HuH-7.5 (cell line): ENCODE results near the gene NOP56.
"Not testable (repeated sequence)": the region's sequence is repeated elsewhere in the genome, so short reads cannot be mapped to it uniquely, and the experiment has no call there.

ENCODE experiments used
- DNase-seq: peaks from one replicate; pipeline ENCODE4 v3.0.0; 2011; ENCODE audit warnings: low spot score

Gene NOP56

GRCh38 chr20:2640899-2641298 is 11.5 kb upstream of the NOP56 start:
- DNase-seq: no peak

DNA sequence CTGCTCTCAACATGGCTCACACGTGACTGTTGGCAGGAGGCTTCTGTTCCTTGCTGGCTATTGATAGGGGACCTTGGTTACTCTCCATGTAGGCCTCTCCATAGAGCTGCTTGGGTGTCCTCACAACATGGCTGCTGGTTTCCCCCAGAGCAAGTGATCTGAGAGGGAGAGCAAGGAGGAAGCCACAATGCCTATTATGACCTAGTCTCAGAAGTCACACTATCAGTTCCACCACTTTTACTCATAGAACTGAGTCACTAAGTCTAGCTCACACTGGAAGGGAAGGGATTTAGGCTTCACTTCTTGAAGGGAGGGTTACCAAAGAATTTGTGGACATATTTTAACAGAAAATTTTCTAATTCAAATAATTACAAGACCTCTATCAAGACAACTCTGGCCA is 8.7 kb upstream of the NOP56 start:
- no peak for DNase-seq

GRCh38 chr20:2652724-2653555 is 508 bp downstream of the NOP56 start:
- no peak for DNase-seq

DNA sequence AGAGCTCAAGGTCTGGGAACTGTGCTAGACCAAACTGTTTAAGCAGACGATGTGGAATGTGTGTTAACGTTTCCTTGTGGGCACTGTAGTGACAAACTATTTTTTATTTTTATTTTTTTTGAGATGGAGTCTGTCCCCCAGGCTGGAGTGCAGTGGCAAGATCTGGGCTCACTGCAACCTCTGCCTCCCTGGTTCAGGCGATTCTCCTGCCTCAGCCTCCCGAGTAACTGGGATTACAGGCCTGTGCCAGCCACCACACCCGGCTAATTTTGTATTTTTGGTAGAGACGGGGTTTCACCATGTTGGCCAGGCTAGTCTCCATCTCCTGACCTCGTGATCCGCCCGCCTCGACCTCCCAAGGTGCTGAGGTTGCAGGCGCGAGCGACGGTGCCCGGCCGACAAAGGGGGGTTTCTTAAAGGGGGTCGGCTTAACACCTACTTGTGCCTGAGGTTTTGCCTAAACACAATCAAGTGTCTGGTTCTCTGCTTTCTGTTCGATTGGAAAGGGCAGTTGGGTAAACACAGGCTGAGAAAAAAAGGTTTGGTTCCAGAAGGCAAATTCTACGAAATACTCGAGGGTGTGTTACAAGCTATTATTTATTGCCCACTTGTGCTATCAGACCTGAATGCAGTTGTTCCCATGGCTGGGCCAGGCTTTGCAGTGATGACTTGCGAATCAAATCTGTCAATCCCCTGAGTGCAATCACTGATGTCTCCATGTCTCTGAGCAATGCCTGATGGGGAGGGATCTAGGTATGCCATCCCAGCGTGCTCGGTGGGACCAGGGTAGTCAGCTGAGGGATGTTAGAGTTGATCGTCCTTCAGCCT is 1.3 kb downstream of the NOP56 start:
- DNase-seq: no peak

GRCh38 chr20:2654384-2654822 is 2.0 kb downstream of the NOP56 start:
- no peak for DNase-seq

- no peak for DNase-seq
Measured at GRCh38 chr20:2654831-2655230, 2.4 kb downstream of the NOP56 start.

DNA sequence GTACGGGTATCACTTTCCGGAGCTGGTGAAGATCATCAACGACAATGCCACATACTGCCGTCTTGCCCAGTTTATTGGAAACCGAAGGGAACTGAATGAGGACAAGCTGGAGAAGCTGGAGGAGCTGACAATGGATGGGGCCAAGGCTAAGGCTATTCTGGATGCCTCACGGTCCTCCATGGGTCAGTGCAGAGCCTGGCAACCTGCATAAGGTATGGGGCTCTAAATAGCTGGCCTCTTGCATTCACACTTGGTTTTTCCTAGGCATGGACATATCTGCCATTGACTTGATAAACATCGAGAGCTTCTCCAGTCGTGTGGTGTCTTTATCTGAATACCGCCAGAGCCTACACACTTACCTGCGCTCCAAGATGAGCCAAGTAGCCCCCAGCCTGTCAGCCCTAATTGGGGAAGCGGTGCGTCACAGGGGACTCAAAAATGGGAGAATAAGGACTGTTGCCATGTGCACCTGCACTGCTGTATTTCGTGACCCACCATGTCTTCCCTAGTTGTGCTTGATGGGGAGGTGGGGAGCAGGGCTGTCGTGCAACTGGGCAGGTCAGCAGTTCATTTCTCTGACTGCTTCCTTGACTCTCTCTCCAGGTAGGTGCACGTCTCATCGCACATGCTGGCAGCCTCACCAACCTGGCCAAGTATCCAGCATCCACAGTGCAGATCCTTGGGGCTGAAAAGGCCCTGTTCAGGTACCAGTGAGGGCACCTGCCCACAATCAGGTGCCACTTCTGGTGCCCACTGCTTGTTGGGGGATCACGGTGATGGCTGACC is 3.1 kb downstream of the NOP56 start:
- no peak for DNase-seq

- DNase-seq: no peak
Measured at GRCh38 chr20:2656471-2657117, 4.2 kb downstream of the NOP56 start.

GRCh38 chr20:2657241-2657640 is 4.8 kb downstream of the NOP56 start:
- DNase-seq: no peak

GRCh38 chr20:2657674-2658073 is 5.2 kb downstream of the NOP56 start:
- DNase-seq: no peak

GRCh38 chr20:2658414-2659354 is 6.3 kb downstream of the NOP56 start:
- no peak for DNase-seq

- DNase-seq: no peak
Measured at GRCh38 chr20:2659547-2659946, 7.1 kb downstream of the NOP56 start.

DNA sequence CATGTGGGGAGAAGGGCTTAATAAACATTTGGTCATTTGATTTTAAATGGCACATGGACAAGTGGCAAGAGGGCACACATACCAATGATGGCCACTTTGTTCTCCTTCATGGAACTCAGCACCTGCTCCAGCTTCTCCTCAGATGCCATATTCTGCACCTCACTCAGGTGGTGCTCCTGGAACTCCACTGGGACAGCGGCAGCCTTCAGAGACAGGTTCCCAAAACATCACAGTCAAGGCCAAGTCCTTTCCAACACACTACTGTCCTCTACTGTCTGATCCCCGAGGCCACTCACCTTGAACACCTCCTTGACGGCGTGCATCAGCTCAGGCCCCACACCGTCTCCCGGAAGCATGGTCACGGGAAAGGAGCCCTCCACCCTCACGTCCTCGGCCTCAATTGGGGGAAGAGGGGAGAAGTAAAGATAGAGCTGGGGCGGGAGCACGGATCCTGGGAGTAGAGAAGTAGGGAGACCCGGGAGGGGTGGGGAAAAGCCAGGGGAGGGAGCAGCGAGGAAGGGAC is 11.0 kb downstream of the NOP56 start:
- DNase-seq: no peak

GRCh38 chr20:2663887-2664719 is 11.7 kb downstream of the NOP56 start, which contains the start of gene IDH3B:
IDH3B (minus strand) TSS chr20:2664216; CDS start chr20:2664188, 28 bp downstream.
- peak; percentile 83 for DNase-seq

GRCh38 chr20:2671977-2672376 is 19.5 kb downstream of the NOP56 start:
- no peak for DNase-seq

DNA sequence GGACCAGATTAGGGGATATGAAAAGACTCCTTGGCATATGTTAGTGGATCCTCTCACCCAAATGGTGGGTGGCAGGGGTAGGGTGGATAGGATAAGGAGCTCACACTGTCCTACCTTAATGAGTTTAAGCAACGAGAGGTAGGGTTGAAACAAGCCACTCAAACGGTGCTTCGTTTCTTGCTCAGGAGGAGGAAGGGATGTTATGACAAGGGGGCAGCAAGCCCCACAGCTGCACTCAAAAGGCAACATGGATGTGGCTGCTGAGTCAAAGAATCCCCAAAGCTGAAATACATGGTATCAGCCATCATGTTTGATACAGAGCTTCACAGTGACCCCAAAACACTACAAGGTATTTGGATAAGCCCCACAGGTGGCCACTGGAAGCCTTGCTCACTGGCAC is 20.0 kb downstream of the NOP56 start:
- no peak for DNase-seq

- no peak for DNase-seq
Measured at GRCh38 chr20:2673453-2673852, 21.0 kb downstream of the NOP56 start.

DNA sequence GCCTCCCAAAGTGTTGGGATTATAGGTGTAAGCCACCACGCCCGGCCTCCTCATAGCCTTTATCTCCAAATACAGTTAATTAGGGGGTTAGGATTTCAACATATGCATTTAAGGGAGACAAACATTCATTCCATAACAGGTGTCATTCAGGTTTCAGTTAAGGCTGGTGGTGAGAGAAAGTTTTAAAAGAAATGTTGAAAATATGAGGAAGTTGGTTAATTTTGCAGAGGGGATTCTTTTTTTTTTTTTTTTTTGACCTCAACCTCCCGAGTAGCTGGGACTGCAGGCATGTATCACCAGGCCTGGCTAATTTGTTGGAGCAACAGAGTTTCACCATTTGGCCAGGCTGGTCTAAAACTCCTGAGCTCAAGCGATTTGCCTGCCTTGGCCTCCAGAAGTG is 27.6 kb downstream of the NOP56 start:
- DNase-seq: no peak

DNA sequence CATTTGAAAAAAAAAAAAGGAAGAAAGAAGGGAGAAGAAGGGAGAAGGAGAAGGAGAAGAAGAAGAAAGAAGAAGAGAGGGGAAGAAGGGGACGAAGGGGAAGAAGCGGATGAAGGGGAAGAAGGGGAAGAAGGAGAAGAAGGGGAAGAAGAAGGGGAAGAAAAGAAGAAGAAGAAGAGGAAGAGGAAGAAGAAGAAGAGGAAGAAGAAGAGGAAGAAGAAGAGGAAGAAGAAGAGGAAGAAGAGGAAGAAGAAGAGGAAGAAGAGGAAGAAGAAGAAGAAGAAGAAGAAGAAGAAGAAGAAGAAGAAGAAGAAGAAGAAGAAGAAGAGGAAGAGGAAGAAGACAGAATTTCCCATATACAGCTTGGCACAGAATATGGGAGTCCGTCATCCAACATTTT is 29.6 kb downstream of the NOP56 start:
- not testable (repeated sequence) for DNase-seq
